HG03064 (cell line): ENCODE data around the gene CELF3.
"Not testable (repeated sequence)": the region's sequence is repeated elsewhere in the genome, so short reads cannot be mapped to it uniquely, and the experiment has no call there.

Source experiments
- ATAC-seq: cut with Tn5 transposase; IDR thresholded peaks from one replicate; pipeline ENCODE4 v1.9.1; 2021; ENCODE audit warnings: low read depth; ENCODE audit not compliant: unreplicated experiment

Gene CELF3

GRCh38 chr1:151704246-151704645 is 12.4 kb downstream of the CELF3 start:
- ATAC-seq, result no peak

- no peak for ATAC-seq
Observed at GRCh38 chr1:151703813-151704212, 12.8 kb downstream of the CELF3 start.

DNA sequence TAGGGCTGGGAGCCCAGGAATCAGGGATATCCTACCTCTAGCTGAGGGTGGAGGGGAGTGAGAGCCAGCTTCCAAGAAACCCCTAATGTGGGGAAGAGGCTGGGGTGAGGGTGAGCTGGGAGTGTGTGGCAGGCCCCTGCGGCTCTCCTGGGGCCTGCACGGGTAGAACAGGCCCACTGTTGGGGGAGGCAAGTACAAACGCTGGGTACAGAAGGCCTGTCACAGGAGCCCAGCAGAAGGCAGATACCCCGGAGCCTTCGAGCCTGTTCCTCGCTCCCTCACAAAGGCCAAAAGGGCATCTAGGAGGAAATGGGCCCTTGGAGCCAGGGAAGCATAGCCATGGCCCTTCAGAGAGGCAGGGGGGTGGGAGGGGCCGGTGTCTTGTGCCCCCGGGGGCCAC is 13.7 kb downstream of the CELF3 start:
- ATAC-seq, result no peak

GRCh38 chr1:151701515-151701914 is 15.1 kb downstream of the CELF3 start:
- ATAC-seq, result no peak

DNA sequence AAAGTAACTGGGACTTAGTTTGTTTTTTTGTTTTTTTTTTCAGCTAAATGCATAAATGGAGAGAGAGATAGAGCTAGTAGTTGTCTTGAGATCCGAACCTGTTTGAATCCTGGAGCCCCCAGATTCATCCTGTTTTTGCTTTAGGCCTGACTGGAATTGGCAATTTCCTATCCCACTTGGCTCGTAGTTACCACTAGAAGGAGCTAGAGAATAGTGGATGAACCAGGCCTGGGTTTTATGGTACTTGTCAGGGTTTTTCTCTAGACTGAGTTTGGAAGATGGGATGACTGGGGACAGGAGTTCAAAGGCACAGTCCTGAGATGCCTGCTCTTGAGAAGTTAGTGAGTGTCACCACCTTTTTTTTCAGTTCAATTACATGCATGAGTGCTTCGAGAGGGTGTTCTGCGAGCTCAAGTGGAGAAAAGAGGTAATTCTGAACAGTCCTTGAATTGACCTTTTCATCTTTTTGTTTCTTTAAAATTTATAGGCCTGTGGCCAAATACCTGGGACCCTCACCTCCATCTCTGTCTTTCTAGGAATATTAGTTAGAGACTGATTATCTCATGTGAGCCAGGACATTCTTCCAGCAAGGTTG is 23.4 kb downstream of the CELF3 start:
- no peak for ATAC-seq

- ATAC-seq, result no peak
Observed at GRCh38 chr1:151692226-151692625, 24.4 kb downstream of the CELF3 start.

DNA sequence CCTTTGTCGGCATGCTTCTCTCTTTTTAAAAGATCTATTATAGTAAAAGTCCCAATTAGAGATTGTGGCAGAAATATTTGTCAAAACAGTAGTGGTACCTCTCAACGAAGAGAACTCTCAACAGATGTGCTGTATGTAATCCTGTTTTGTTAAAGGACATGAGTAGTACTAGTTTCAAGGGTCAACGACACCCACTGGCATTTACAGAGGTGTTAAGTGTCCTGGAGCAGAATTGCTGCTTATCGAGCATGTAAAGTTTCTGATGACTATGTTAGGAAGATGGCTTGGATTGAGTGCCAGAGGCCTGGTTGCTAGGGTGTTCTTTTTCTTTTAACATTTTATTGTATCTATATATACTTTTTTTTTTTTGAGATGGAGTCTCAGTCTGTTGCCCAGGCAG is 27.1 kb downstream of the CELF3 start:
- ATAC-seq, result no peak

DNA sequence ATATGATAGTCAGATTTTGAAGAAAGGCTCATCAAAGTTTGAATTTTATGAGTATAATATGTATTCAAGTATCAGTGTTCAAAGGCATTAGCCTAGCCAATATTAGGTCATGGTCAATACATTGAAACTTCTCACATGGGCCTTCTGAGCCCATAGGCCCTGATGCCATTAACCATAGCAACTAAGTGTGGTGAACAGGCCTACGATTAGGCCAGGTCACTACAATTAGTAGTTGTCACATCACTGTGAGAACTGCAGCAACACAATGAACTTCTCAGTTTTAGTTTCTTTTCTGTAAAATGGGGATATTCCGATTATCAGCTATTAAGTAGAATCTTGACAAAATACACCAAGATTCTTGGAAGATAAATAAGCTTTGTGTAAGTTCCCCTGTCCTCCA is 30.0 kb downstream of the CELF3 start:
- no peak for ATAC-seq

DNA sequence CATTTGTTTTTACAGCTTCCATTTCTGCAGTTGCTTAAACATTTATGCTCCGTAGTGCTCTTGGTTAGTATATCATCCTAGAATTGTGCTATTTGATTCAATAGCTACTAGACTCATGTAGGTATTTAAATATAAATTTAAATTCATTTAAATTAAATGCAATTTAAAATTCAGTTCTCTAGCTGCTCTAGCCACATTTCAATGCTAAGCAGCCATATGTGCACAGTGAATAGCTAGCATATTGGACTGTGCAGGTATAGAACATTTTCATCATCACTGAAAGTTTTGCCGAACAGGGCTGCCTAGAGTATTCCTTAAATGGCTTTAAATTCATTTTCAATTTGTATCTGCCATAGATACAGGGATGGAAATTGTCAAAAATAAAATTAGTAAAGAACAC is 32.5 kb downstream of the CELF3 start:
- no peak for ATAC-seq

DNA sequence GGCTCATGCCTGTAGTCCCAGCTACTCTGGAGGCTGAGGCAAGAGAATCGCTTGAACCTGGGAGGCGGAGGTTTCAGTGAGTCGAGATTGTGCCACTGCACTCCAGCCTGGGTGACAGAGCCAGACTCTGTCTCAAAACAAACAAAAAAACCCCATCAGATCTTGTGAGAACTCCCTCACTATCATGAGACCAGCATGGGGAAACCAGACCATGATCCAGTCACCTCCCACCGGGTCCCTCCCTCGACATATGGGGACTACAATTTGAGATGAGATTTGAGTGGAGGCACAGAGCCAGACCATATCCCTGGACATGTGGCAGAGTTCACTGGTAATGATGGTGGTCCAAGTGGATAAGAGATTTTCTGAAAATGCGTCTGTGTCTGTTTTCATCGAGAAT is 33.7 kb downstream of the CELF3 start:
- ATAC-seq, result not testable (repeated sequence)

- no peak for ATAC-seq
Observed at GRCh38 chr1:151681923-151682322, 34.7 kb downstream of the CELF3 start.

DNA sequence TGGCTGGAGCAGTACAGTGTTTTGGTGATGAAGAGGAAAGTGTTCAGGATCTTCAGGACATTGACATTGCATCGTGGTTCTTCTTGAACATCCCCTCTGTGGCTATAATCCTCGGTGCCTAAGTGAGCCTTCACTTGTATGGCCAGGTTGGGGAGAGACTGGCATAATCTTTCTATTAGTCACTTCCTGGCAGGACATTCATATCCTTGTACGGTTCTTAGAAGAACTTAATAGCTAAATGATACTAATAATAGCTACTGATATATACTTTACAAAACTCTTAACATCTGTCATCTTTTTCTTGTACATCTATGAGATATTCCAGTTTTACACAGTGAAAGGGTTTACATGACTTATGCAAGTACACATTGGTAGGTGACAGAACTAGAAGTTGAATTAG is 35.8 kb downstream of the CELF3 start:
- no peak for ATAC-seq

GRCh38 chr1:151680391-151680790 is 36.2 kb downstream of the CELF3 start:
- no peak for ATAC-seq

GRCh38 chr1:151673407-151673806 is 43.2 kb downstream of the CELF3 start:
- no peak for ATAC-seq

- not testable (repeated sequence) for ATAC-seq
Observed at GRCh38 chr1:151670036-151670675, 46.4 kb downstream of the CELF3 start.

GRCh38 chr1:151668090-151668489 is 48.5 kb downstream of the CELF3 start:
- no peak for ATAC-seq

- no peak for ATAC-seq
Observed at GRCh38 chr1:151661751-151662150, 54.9 kb downstream of the CELF3 start.

GRCh38 chr1:151655371-151655770 is 61.2 kb downstream of the CELF3 start:
- no peak for ATAC-seq

GRCh38 chr1:151653397-151653796 is 63.2 kb downstream of the CELF3 start:
- ATAC-seq, result no peak
